Nephron (organoid): ENCODE results near the gene MAPK6.
A peak's percentile ranks its signal among the peaks of the same experiment; 100 is the strongest.

Experiments used
- H3K27ac Mint-ChIP-seq, 3 experiments: 2 replicates each; pipeline ENCODE4 v1.8.0; 2020; ENCODE audit warnings: mixed read lengths in 3 of 3, mild to moderate bottlenecking in 2 of 3, moderate library complexity in 1 of 3
- H3K27me3 Mint-ChIP-seq: 2 replicates; pipeline ENCODE4 v1.8.0; 2021; ENCODE audit warnings: low read depth, mild to moderate bottlenecking, moderate library complexity, mixed read lengths
- H3K36me3 Mint-ChIP-seq: 2 replicates; pipeline ENCODE4 v1.8.0; 2020; ENCODE audit warnings: low read depth, mixed read lengths
- H3K4me1 Mint-ChIP-seq: 2 replicates; pipeline ENCODE4 v1.8.0; 2020; ENCODE audit warnings: mixed read lengths
- H3K4me3 Mint-ChIP-seq, 3 experiments: 2 replicates each; pipeline ENCODE4 v1.8.0; 2020; ENCODE audit warnings: mild to moderate bottlenecking in 3 of 3, mixed read lengths in 3 of 3, moderate library complexity in 2 of 3
- H3K9me3 Mint-ChIP-seq: 2 replicates; pipeline ENCODE4 v1.8.0; 2020; ENCODE audit warnings: mixed read lengths
- CTCF ChIP-seq, 3 experiments: fragments of 200-600 bp; sonication (generic); IDR thresholded peaks; one replicate each; pipeline ENCODE4 v1.5.0; 2021; ENCODE audit warnings: antibody characterized with exemption in 3 of 3; ENCODE audit not compliant: unreplicated experiment in 3 of 3

MAPK6 gene

GRCh38 chr15:51973220-51973619 lies 45.8 kb upstream of the MAPK6 start:
- peak overlapping the region in 2 of 3 experiments; percentile 54 for H3K27ac Mint-ChIP-seq
- peaks cover 17% of the 10 kb centered on the region for H3K4me1 Mint-ChIP-seq
- peaks cover 2% of the 10 kb centered on the region for H3K9me3 Mint-ChIP-seq
- H3K36me3 Mint-ChIP-seq, result peaks cover 9% of the 10 kb centered on the region
- no peak for TF ChIP-seq CTCF (IDR thresholded peaks at IDR 0.05; ENCODE audit: unreplicated experiment in 3 of 3)
- no peaks in the 10 kb centered on the region for H3K27me3 Mint-ChIP-seq
- peak overlapping the region; percentile 59 to 78 (median 73) for H3K4me3 Mint-ChIP-seq

GRCh38 chr15:51973775-51974174 lies 45.2 kb upstream of the MAPK6 start:
- no peak for TF ChIP-seq CTCF (IDR thresholded peaks at IDR 0.05; ENCODE audit: unreplicated experiment in 3 of 3)
- Mint-ChIP-seq H3K27me3 (no peaks in the 10 kb centered on the region), H3K36me3 (peaks cover 9% of the 10 kb centered on the region), H3K27ac (no peak overlapping the region), H3K4me1 (peaks cover 17% of the 10 kb centered on the region), H3K9me3 (peaks cover 2% of the 10 kb centered on the region), H3K4me3 (peak overlapping the region; percentile 31 to 78 (median 73))

GRCh38 chr15:51982013-51982769 lies 36.8 kb upstream of the MAPK6 start:
- H3K9me3 Mint-ChIP-seq, result no peaks in the 10 kb centered on the region
- no peaks in the 10 kb centered on the region for H3K36me3 Mint-ChIP-seq
- H3K4me1 Mint-ChIP-seq, result peaks cover 10% of the 10 kb centered on the region
- peak overlapping the region; percentile 16 to 65 (median 52) for H3K27ac Mint-ChIP-seq
- no peaks in the 10 kb centered on the region for H3K27me3 Mint-ChIP-seq
- H3K4me3 Mint-ChIP-seq, result peak overlapping the region in 1 of 3 experiments; percentile 32
- TF ChIP-seq CTCF (IDR thresholded peaks at IDR 0.05; ENCODE audit: unreplicated experiment in 3 of 3), result peak; percentile 49 to 66 (median 55)

- Mint-ChIP-seq H3K27ac (no peak overlapping the region), H3K36me3 (no peaks in the 10 kb centered on the region), H3K4me3 (no peak overlapping the region), H3K9me3 (no peaks in the 10 kb centered on the region), H3K27me3 (no peaks in the 10 kb centered on the region), H3K4me1 (peaks cover 10% of the 10 kb centered on the region)
- TF ChIP-seq CTCF (IDR thresholded peaks at IDR 0.05; ENCODE audit: unreplicated experiment in 3 of 3), result no peak
Measured at GRCh38 chr15:51982770-51983103, 36.3 kb upstream of the MAPK6 start.

- Mint-ChIP-seq H3K4me3 (no peak overlapping the region), H3K27me3 (no peaks in the 10 kb centered on the region), H3K9me3 (no peaks in the 10 kb centered on the region), H3K27ac (no peak overlapping the region), H3K4me1 (no peaks in the 10 kb centered on the region), H3K36me3 (no peaks in the 10 kb centered on the region)
- no peak for TF ChIP-seq CTCF (IDR thresholded peaks at IDR 0.05; ENCODE audit: unreplicated experiment in 3 of 3)
Measured at GRCh38 chr15:51991141-51991540, 27.9 kb upstream of the MAPK6 start.

GRCh38 chr15:51992953-51993352 lies 26.1 kb upstream of the MAPK6 start:
- no peaks in the 10 kb centered on the region for H3K36me3 Mint-ChIP-seq
- H3K9me3 Mint-ChIP-seq, result no peaks in the 10 kb centered on the region
- no peaks in the 10 kb centered on the region for H3K27me3 Mint-ChIP-seq
- no peaks in the 10 kb centered on the region for H3K4me1 Mint-ChIP-seq
- TF ChIP-seq CTCF (IDR thresholded peaks at IDR 0.05; ENCODE audit: unreplicated experiment in 3 of 3), result no peak
- no peak overlapping the region for H3K4me3 Mint-ChIP-seq
- no peak overlapping the region for H3K27ac Mint-ChIP-seq
